CD4-positive, alpha-beta memory T cell (primary cell): ENCODE results near the gene KCNQ2. TPM values are rescaled to one million over a fixed set of nuclear protein-coding genes. Genes with fewer than 3 reads are reported as not detected.

Source experiments
- CTCF ChIA-PET: fragments of 350-600 bp; sonication (Branson Sonifier 250); formaldehyde crosslinking; loops from one replicate; lab custom pipeline; 2021; ENCODE audit warnings: inconsistent platforms; ENCODE audit not compliant: partially characterized antibody; lab: Charles Lee
- POLR2A ChIA-PET: fragments of 350-600 bp; sonication (Branson Sonifier 250); formaldehyde crosslinking; loops from one replicate; lab custom pipeline; 2021; ENCODE audit not compliant: partially characterized antibody; lab: Charles Lee
- DNase-seq, 5 donors: peaks; one replicate each; pipeline versions ENCODE4 v3.0.0 to v3.0.0-alpha.2; 2020 to 2022; ENCODE audit warnings: mixed read lengths in 1 of 5
- H3K27ac ChIP-seq: one replicate; pipeline ENCODE4 v1.7.0; 2013; ENCODE audit warnings: low read depth, low read length
- H3K27me3 ChIP-seq: 2 replicates; pipeline ENCODE4 v1.7.0; 2013; ENCODE audit warnings: mild to moderate bottlenecking, low read length, moderate library complexity; ENCODE audit not compliant: insufficient read depth
- H3K36me3 ChIP-seq: 2 replicates; pipeline ENCODE4 v1.7.0; 2013; ENCODE audit warnings: mild to moderate bottlenecking, low read length, moderate library complexity; ENCODE audit not compliant: insufficient read depth
- H3K4me1 ChIP-seq: 2 replicates; pipeline ENCODE4 v1.7.0; 2013; ENCODE audit warnings: mild to moderate bottlenecking, low read length, moderate library complexity; ENCODE audit not compliant: insufficient read depth
- H3K4me3 ChIP-seq, 2 donors: one replicate each; pipeline ENCODE4 v1.7.0; 2013; ENCODE audit warnings: low read length in 2 of 2, mild to moderate bottlenecking in 1 of 2
- H3K9me3 ChIP-seq, 2 donors: one replicate each; pipeline ENCODE4 v1.7.0; 2013; ENCODE audit warnings: low read length in 2 of 2, control low read depth in 1 of 2; ENCODE audit not compliant: control insufficient read depth in 1 of 2
- H3K27ac Mint-ChIP-seq, 7 donors: one replicate each; pipeline ENCODE4 v1.8.0; 2020 to 2021; ENCODE audit warnings: mixed read lengths in 7 of 7, mild to moderate bottlenecking in 6 of 7, inconsistent platforms in 3 of 7, moderate library complexity in 3 of 7
- H3K27me3 Mint-ChIP-seq, 2 donors: one replicate each; pipeline ENCODE4 v1.8.0; 2020 to 2021; ENCODE audit warnings: mixed read lengths in 2 of 2
- H3K36me3 Mint-ChIP-seq, 2 donors: one replicate each; pipeline ENCODE4 v1.8.0; 2020 to 2021; ENCODE audit warnings: mixed read lengths in 2 of 2, inconsistent platforms in 1 of 2, mild to moderate bottlenecking in 1 of 2
- H3K4me1 Mint-ChIP-seq, 4 donors: one replicate each; pipeline ENCODE4 v1.8.0; 2020 to 2021; ENCODE audit warnings: mixed read lengths in 4 of 4, mild to moderate bottlenecking in 1 of 4
- H3K4me3 Mint-ChIP-seq, 8 donors: one replicate each; pipeline ENCODE4 v1.8.0; 2020 to 2021; ENCODE audit warnings: mixed read lengths in 8 of 8, mild to moderate bottlenecking in 7 of 8, moderate library complexity in 6 of 8, inconsistent platforms in 3 of 8
- H3K9me3 Mint-ChIP-seq, 8 donors: one replicate each; pipeline ENCODE4 v1.8.0; 2020 to 2021; ENCODE audit warnings: mixed read lengths in 8 of 8, mild to moderate bottlenecking in 5 of 8, inconsistent platforms in 3 of 8, moderate library complexity in 1 of 8
- intact Hi-C: fragments of 100-400 bp; cut with micrococcal nuclease; formaldehyde crosslinking; loops from one replicate; pipeline ENCODE4 v1.15.1; 2023
- polyA plus RNA-seq, 2 donors: library from polyadenylated mRNA; unstranded; fragments of 300-500 nt; fragmentation: Illumina TruSeq; gene quantifications; one replicate each; pipeline ENCODE4 v1.2.3, GENCODE V29; 2021
- total RNA-seq, 2 experiments: library from RNA; stranded (reverse); gene quantifications; one replicate each; pipeline ENCODE4 v1.2.3, GENCODE V29; 2021

Gene KCNQ2
- total and polyA plus RNA-seq, 4 experiments from 2014 or later = not detected

- Mint-ChIP-seq H3K27ac (no peak overlapping the region), H3K36me3 (no peaks in the 10 kb centered on the region), H3K27me3 (no peaks in the 10 kb centered on the region), H3K4me1 (no peaks in the 10 kb centered on the region), H3K4me3 (no peak overlapping the region), H3K9me3 (peaks cover 0 to 3% (median 0%) of the 10 kb centered on the region in 8 donors)
- DNase-seq = no peak
- Histone ChIP-seq H3K27me3 (no peaks in the 10 kb centered on the region), H3K27ac (no peak overlapping the region), H3K9me3 (no peaks in the 10 kb centered on the region), H3K36me3 (no peaks in the 10 kb centered on the region), H3K4me1 (no peaks in the 10 kb centered on the region), H3K4me3 (no peak overlapping the region)
- intact Hi-C loops = no loop called here
- ChIA-PET CTCF (no interaction called here), POLR2A (no interaction called here)
Measured at GRCh38 chr20:63351811-63352591, 120.5 kb downstream of the KCNQ2 start.

GRCh38 chr20:63351326-63351700 is 121.1 kb downstream of the KCNQ2 start:
- H3K9me3 Mint-ChIP-seq = peaks cover 0 to 3% (median 0%) of the 10 kb centered on the region in 8 donors
- ChIA-PET CTCF (no interaction called here), POLR2A (no interaction called here)
- no peak for DNase-seq
- Histone ChIP-seq H3K36me3 (no peaks in the 10 kb centered on the region), H3K4me3 (no peak overlapping the region), H3K27me3 (no peaks in the 10 kb centered on the region), H3K9me3 (no peaks in the 10 kb centered on the region), H3K27ac (no peak overlapping the region), H3K4me1 (no peaks in the 10 kb centered on the region)
- intact Hi-C loops = no loop called here
- H3K27ac Mint-ChIP-seq = no peak overlapping the region
- no peaks in the 10 kb centered on the region for H3K36me3 Mint-ChIP-seq
- no peaks in the 10 kb centered on the region for H3K4me1 Mint-ChIP-seq
- no peak overlapping the region for H3K4me3 Mint-ChIP-seq
- no peaks in the 10 kb centered on the region for H3K27me3 Mint-ChIP-seq

- Histone ChIP-seq H3K9me3 (no peaks in the 10 kb centered on the region), H3K4me1 (no peaks in the 10 kb centered on the region), H3K4me3 (no peak overlapping the region), H3K27me3 (no peaks in the 10 kb centered on the region), H3K36me3 (no peaks in the 10 kb centered on the region), H3K27ac (no peak overlapping the region)
- ChIA-PET CTCF (no interaction called here), POLR2A (no interaction called here)
- Mint-ChIP-seq H3K4me3 (no peak overlapping the region), H3K27me3 (peaks cover 0 to 1% of the 10 kb centered on the region in 2 donors), H3K36me3 (no peaks in the 10 kb centered on the region), H3K9me3 (peaks cover 0 to 3% (median 0%) of the 10 kb centered on the region in 8 donors), H3K27ac (no peak overlapping the region), H3K4me1 (no peaks in the 10 kb centered on the region)
- no peak for DNase-seq
- intact Hi-C loops = no loop called here
Measured at GRCh38 chr20:63350597-63351325, 121.7 kb downstream of the KCNQ2 start.

Other genes starting within 250 kb of the KCNQ2 start
- not detected for gene BIRC7, start 236.8 kb downstream of the KCNQ2 start, total RNA-seq
- not detected for gene BIRC7, start 236.8 kb downstream of the KCNQ2 start, polyA plus RNA-seq
- gene NKAIN4, start 218.2 kb downstream of the KCNQ2 start, total RNA-seq = not detected
- not detected for gene NKAIN4, start 218.2 kb downstream of the KCNQ2 start, polyA plus RNA-seq
- gene ARFGAP1, start 199.8 kb downstream of the KCNQ2 start, total RNA-seq = 100 to 1,000 TPM; 113 to 120 TPM
- gene ARFGAP1, start 199.8 kb downstream of the KCNQ2 start, polyA plus RNA-seq = 10 to 100 TPM; 11.5 to 26.0 TPM
- gene COL20A1, start 179.5 kb downstream of the KCNQ2 start, total RNA-seq = under 1 TPM in 1 of 2 experiments, not detected in 1; 0.11 TPM
- gene COL20A1, start 179.5 kb downstream of the KCNQ2 start, polyA plus RNA-seq = not detected
- gene CHRNA4, start 111.3 kb downstream of the KCNQ2 start, total RNA-seq = not detected
- gene CHRNA4, start 111.3 kb downstream of the KCNQ2 start, polyA plus RNA-seq = not detected
- gene EEF1A2, start 26.4 kb upstream of the KCNQ2 start, total RNA-seq = under 1 TPM; 0.36 to 0.81 TPM
- not detected for gene EEF1A2, start 26.4 kb upstream of the KCNQ2 start, polyA plus RNA-seq
- gene PPDPF, start 48.1 kb upstream of the KCNQ2 start, total RNA-seq = 100 to 1,000 TPM; 208 to 229 TPM
- gene PPDPF, start 48.1 kb upstream of the KCNQ2 start, polyA plus RNA-seq = 100 to 1,000 TPM in 1 of 2 donors, 10 to 100 TPM in 1; 29.4 to 152 TPM
- gene PTK6, start 64.7 kb upstream of the KCNQ2 start, total RNA-seq = not detected
- under 1 TPM; 0.31 to 0.59 TPM for gene PTK6, start 64.7 kb upstream of the KCNQ2 start, polyA plus RNA-seq
- not detected for gene SRMS, start 75.1 kb upstream of the KCNQ2 start, total RNA-seq
- gene SRMS, start 75.1 kb upstream of the KCNQ2 start, polyA plus RNA-seq = not detected
- gene FNDC11, start 81.5 kb upstream of the KCNQ2 start, total RNA-seq = 1 to 10 TPM in 1 of 2 experiments, under 1 TPM in 1; 0.38 to 1.2 TPM
- 1 to 10 TPM in 1 of 2 donors, under 1 TPM in 1; 0.41 to 1.5 TPM for gene FNDC11, start 81.5 kb upstream of the KCNQ2 start, polyA plus RNA-seq
- gene HELZ2, start 101.6 kb upstream of the KCNQ2 start, total RNA-seq = 10 to 100 TPM; 39.6 to 45.4 TPM
- gene HELZ2, start 101.6 kb upstream of the KCNQ2 start, polyA plus RNA-seq = 1 to 10 TPM; 2.0 to 6.4 TPM
- gene GMEB2, start 154.4 kb upstream of the KCNQ2 start, total RNA-seq = 10 to 100 TPM; 24.4 to 26.4 TPM
- gene GMEB2, start 154.4 kb upstream of the KCNQ2 start, polyA plus RNA-seq = 10 to 100 TPM in 1 of 2 donors, 1 to 10 TPM in 1; 4.5 to 16.6 TPM
- 100 to 1,000 TPM; 110 to 120 TPM for gene STMN3, start 180.8 kb upstream of the KCNQ2 start, total RNA-seq
- 10 to 100 TPM; 18.9 to 30.5 TPM for gene STMN3, start 180.8 kb upstream of the KCNQ2 start, polyA plus RNA-seq
- gene RTEL1, start 185.7 kb upstream of the KCNQ2 start, total RNA-seq = 10 to 100 TPM; 30.9 to 36.0 TPM
- 1 to 10 TPM; 1.3 to 5.4 TPM for gene RTEL1, start 185.7 kb upstream of the KCNQ2 start, polyA plus RNA-seq
- not detected for gene TNFRSF6B, start 224.0 kb upstream of the KCNQ2 start, total RNA-seq
- gene TNFRSF6B, start 224.0 kb upstream of the KCNQ2 start, polyA plus RNA-seq = not detected
- 10 to 100 TPM; 85.6 to 92.0 TPM for gene ARFRP1, start 235.3 kb upstream of the KCNQ2 start, total RNA-seq
- gene ARFRP1, start 235.3 kb upstream of the KCNQ2 start, polyA plus RNA-seq = 10 to 100 TPM; 65.5 to 66.3 TPM
- gene ZGPAT, start 235.4 kb upstream of the KCNQ2 start, total RNA-seq = 10 to 100 TPM; 51.8 to 55.3 TPM
- gene ZGPAT, start 235.4 kb upstream of the KCNQ2 start, polyA plus RNA-seq = 10 to 100 TPM; 34.6 to 69.5 TPM